ENCODE data around the gene S100A1.

Gene S100A1

DNA sequence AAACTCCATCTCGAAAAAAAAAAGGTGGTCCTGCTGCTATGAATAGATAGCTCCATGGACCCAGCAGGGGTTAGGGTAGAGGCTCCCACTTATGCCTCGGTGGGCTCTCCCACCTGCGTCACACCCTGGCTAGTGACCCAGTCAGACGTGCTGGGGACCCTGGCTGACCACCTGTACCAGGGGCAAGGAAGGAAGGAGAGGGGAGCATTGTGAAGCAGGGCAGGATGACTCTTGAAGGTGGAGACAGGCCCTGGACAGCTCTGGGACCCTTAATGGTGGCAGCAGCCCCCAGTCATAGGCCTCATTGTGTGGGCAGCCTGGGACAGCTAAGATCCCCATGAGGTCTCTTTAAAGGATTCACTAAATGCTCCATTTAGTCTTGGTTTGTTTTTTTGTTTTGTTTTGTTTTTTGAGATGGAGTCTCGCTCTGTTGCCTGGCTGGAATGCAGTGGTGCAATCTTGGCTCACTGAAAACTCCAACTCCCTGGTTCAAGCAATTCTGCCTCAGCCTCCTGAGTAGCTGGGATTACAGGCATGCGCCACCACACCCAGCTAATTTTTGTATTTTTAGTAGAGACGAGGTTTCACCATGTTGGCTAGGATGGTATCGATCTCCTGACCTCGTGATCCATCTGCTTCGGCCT is 19.9 kb downstream of the S100A1 start:
- in situ Hi-C loops (cut with HindIII; ENCODE audit: low sequenced_read_pairs): no loop called here
- TF ChIP-seq, protein P1, sequence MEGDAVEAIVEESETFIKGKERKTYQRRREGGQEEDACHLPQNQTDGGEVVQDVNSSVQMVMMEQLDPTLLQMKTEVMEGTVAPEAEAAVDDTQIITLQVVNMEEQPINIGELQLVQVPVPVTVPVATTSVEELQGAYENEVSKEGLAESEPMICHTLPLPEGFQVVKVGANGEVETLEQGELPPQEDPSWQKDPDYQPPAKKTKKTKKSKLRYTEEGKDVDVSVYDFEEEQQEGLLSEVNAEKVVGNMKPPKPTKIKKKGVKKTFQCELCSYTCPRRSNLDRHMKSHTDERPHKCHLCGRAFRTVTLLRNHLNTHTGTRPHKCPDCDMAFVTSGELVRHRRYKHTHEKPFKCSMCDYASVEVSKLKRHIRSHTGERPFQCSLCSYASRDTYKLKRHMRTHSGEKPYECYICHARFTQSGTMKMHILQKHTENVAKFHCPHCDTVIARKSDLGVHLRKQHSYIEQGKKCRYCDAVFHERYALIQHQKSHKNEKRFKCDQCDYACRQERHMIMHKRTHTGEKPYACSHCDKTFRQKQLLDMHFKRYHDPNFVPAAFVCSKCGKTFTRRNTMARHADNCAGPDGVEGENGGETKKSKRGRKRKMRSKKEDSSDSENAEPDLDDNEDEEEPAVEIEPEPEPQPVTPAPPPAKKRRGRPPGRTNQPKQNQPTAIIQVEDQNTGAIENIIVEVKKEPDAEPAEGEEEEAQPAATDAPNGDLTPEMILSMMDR (IDR thresholded peaks at IDR 0.05; ENCODE audit: low read depth, low read length, missing control alignments): no peak
- no peak overlapping the region for H3K4me3 ChIP-seq (ENCODE audit: low read depth, low read length)
- DNase-seq (ENCODE audit: low read depth): no peak

DNA sequence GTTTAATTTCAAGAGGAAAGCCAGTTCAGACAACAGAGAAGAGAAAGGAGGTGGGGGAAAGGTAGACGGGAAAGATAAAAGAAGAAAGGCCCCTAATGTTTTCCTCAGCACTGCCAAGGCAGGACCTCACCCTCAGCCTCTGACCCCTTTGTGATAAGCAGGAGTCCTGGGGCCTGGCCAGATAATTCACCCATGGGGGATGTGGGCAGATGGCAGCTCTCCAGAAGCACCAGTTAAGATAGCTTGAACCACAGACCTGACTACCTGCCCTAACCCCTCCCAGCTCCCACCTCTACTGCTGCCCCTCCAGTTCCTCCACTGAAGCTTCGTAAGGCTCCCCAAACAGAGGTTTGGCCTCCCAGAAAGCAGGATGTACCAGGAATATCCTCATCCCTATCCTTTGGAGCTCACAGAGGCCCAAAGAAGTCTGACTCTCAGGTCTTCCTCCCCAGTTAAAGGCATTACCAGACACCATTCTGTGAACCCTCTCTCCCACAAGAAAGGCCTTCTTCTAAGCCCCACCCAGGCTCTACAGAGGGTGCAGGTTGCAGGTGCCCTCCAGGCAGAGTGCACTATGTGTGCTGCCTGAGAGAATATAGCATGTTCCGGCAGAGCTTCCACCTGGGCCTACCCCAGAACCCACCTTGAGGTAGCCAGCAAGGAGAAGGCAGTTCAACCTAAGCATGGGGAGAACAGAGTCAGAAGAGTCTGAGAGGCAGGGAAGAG is 21.1 kb downstream of the S100A1 start:
- no peak overlapping the region for H3K4me3 ChIP-seq (ENCODE audit: low read depth, low read length)
- in situ Hi-C loops (cut with HindIII; ENCODE audit: low sequenced_read_pairs): no loop called here
- TF ChIP-seq, protein P1 (IDR thresholded peaks at IDR 0.05; ENCODE audit: low read depth, low read length, missing control alignments): no peak
- no peak for DNase-seq (ENCODE audit: low read depth)

DNA sequence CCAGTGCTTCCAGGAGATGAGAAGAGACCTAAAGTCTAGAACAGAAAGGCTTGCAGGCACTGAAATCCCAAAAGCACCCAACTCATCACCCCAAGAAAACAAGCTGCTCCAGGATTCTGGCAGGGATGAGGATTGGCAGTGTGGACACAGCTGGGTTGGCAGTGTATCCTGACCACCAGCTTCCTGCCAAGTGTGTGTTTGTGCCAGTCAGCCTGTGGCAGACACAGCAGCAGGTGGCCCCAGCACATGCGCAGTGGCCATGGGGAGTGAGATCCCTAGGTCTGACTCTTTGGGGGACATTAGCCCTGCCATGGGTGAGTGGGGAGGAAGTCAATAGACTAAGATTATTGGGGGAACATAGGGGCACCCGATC is 21.6 kb downstream of the S100A1 start:
- in situ Hi-C loops (cut with HindIII; ENCODE audit: low sequenced_read_pairs): no loop called here
- no peak overlapping the region for H3K4me3 ChIP-seq (ENCODE audit: low read depth, low read length)
- no peak for DNase-seq (ENCODE audit: low read depth)
- TF ChIP-seq, protein P1 (IDR thresholded peaks at IDR 0.05; ENCODE audit: low read depth, low read length, missing control alignments): no peak

DNA sequence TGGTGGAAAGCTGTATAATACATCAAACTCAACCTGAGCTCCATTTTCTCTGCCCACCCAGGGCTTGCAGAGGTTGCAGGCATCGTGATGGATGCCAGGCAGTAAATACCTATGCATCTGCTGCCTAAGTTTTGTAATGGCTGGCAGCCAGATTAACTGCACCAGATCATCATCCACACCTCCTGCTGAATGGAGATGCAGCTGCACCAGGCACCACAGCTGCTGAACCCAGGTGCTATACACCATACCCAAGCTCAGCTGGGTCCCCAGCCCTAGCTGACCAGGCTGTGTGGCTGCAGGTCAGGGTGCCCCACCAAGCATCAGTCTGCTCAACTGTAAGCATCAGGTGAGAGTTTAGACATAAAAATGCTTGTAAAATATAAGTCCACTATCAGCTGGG is 23.5 kb downstream of the S100A1 start:
- TF ChIP-seq, protein P1 (IDR thresholded peaks at IDR 0.05; ENCODE audit: low read depth, low read length, missing control alignments): no peak
- no peak overlapping the region for H3K4me3 ChIP-seq (ENCODE audit: low read depth, low read length)
- in situ Hi-C loops (cut with HindIII; ENCODE audit: low sequenced_read_pairs): no loop called here
- no peak for DNase-seq (ENCODE audit: low read depth)

DNA sequence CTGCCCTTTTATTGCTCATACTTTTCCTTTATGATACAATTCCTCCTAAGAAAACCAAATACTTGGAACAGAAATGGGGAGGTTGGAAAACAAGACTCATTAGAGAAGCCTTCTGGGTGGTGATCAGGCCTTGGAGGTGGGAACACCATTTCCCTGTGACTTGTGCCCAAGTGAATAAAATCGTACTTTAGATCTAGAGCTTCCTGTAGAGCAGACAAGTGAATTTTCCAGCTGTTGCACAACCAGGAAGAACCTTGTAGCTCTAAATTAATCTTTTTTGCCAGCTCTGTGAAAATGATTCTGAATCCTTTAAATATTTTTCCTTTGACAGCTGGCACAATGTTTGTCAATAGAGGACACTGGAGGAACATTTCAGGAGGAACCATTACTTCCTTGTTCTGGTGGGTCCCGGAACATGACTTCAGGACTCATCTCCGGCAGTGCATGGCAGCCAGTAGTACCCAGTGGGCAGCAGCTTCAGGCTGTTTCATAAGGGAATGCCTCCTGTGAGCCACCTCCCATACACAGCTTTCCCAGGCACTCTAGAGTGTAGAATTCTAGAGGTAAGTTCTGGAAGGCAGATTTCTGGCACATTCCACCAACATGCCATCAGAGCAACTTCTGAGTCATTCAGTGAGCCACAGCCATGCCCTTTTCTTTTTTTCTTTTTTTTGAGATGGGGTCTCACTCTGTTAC is 24.7 kb downstream of the S100A1 start:
- no peak for DNase-seq (ENCODE audit: low read depth)
- TF ChIP-seq, protein P1 (IDR thresholded peaks at IDR 0.05; ENCODE audit: low read depth, low read length, missing control alignments): no peak
- in situ Hi-C loops (cut with HindIII; ENCODE audit: low sequenced_read_pairs): no loop called here
- no peak overlapping the region for H3K4me3 ChIP-seq (ENCODE audit: low read depth, low read length)

DNA sequence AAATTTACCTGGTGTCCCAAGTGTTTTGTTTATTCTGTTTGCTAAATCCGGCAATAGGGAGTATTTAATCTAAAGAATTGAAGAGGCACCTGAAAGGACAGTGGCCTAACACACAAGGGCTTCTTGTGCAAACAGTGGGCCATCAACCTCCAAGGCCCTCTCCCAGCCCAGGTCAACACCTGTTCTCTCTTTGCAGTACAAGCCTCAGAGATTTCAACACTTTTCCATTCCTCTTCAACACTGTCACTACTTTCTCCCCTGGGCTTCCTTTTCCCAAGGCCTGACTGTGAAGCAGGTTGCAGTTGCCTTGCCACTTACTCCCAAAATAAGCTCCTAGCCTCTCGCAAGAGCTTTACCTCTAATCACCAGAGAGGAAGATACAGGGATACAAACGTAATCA is 27.1 kb downstream of the S100A1 start:
- TF ChIP-seq, protein P1 (IDR thresholded peaks at IDR 0.05; ENCODE audit: low read depth, low read length, missing control alignments): no peak
- H3K4me3 ChIP-seq (ENCODE audit: low read depth, low read length): no peak overlapping the region
- in situ Hi-C loops (cut with HindIII; ENCODE audit: low sequenced_read_pairs): no loop called here
- no peak for DNase-seq (ENCODE audit: low read depth)
